Ishikawa (cell line): ENCODE data around the gene NKD1.

Experiments
- CEBPB ChIP-seq: IDR thresholded peaks from 2 replicates; pipeline ENCODE4 v1.6.1; 2012
- CREB1 ChIP-seq: IDR thresholded peaks from 2 replicates; pipeline ENCODE4 v1.6.1; 2012; ENCODE audit warnings: low read depth
- EGR1 ChIP-seq: IDR thresholded peaks from 2 replicates; pipeline ENCODE4 v1.6.1; 2012
- EP300 ChIP-seq: IDR thresholded peaks from 2 replicates; pipeline ENCODE4 v1.6.1; 2012; ENCODE audit warnings: borderline replicate concordance
- FOXM1 ChIP-seq: IDR thresholded peaks from 2 replicates; pipeline ENCODE4 v1.6.1; 2012; ENCODE audit warnings: low read depth, borderline replicate concordance
- MAX ChIP-seq: IDR thresholded peaks from 2 replicates; pipeline ENCODE4 v1.6.1; 2012
- NFIC ChIP-seq: IDR thresholded peaks from 2 replicates; pipeline ENCODE4 v1.6.1; 2012
- RAD21 ChIP-seq: IDR thresholded peaks from 2 replicates; pipeline ENCODE4 v1.6.1; 2012; ENCODE audit warnings: low read depth
- REST ChIP-seq: IDR thresholded peaks from 2 replicates; pipeline ENCODE4 v1.6.1; 2012; ENCODE audit warnings: low read depth, mild to moderate bottlenecking
- TAF1 ChIP-seq: IDR thresholded peaks from 2 replicates; pipeline ENCODE4 v1.6.1; 2012; ENCODE audit warnings: low read depth, mild to moderate bottlenecking
- TCF12 ChIP-seq: IDR thresholded peaks from 2 replicates; pipeline ENCODE4 v1.6.1; 2012; ENCODE audit warnings: low read depth
- TEAD4 ChIP-seq: IDR thresholded peaks from 2 replicates; pipeline ENCODE4 v1.6.1; 2012
- USF1 ChIP-seq: IDR thresholded peaks from 2 replicates; pipeline ENCODE4 v1.6.1; 2012
- YY1 ChIP-seq: IDR thresholded peaks from 2 replicates; pipeline ENCODE4 v1.6.1; 2012; ENCODE audit warnings: low read depth
- ZBTB7A ChIP-seq: IDR thresholded peaks from 2 replicates; pipeline ENCODE4 v1.6.1; 2012; ENCODE audit warnings: low read depth

Gene NKD1

GRCh38 chr16:50578137-50578536, 29.9 kb downstream of the NKD1 start:
- TF ChIP-seq EP300 = no peak
- peak; percentile 59 for TF ChIP-seq USF1

- no peak for TF ChIP-seq YY1
- no peak for TF ChIP-seq MAX
- no peak for TF ChIP-seq REST
- TF ChIP-seq TCF12 = no peak
- no peak for TF ChIP-seq TAF1
- no peak for TF ChIP-seq NFIC
- no peak for TF ChIP-seq ZBTB7A
- TF ChIP-seq FOXM1 = no peak
- TF ChIP-seq CEBPB = no peak
Observed at GRCh38 chr16:50580180-50580798, 32.1 kb downstream of the NKD1 start.

GRCh38 chr16:50581845-50582244, 33.6 kb downstream of the NKD1 start:
- TF ChIP-seq CEBPB (no peak), REST (no peak), RAD21 (no peak), MAX (no peak), EP300 (no peak), NFIC (no peak)

- TF ChIP-seq ZBTB7A = no peak
- TF ChIP-seq REST = no peak
- TF ChIP-seq MAX = no peak
- no peak for TF ChIP-seq YY1
- TF ChIP-seq CEBPB = no peak
- no peak for TF ChIP-seq CREB1
- no peak for TF ChIP-seq TAF1
Observed at GRCh38 chr16:50583211-50583610, 35.0 kb downstream of the NKD1 start.

GRCh38 chr16:50584033-50584722, 36.0 kb downstream of the NKD1 start:
- no peak for TF ChIP-seq REST
- TF ChIP-seq CEBPB = no peak
- TF ChIP-seq TCF12 = no peak
- TF ChIP-seq TEAD4 = no peak
- TF ChIP-seq RAD21 = no peak
- no peak for TF ChIP-seq YY1
- no peak for TF ChIP-seq ZBTB7A
- TF ChIP-seq MAX = no peak
- no peak for TF ChIP-seq FOXM1
- no peak for TF ChIP-seq TAF1
- TF ChIP-seq CREB1 = no peak
- no peak for TF ChIP-seq USF1
- TF ChIP-seq NFIC = no peak
- no peak for TF ChIP-seq EGR1
- no peak for TF ChIP-seq EP300
